HG02678 (cell line): Measurements from ENCODE around the gene ZFAND2B.
"Not testable (repeated sequence)": the region's sequence is repeated elsewhere in the genome, so short reads cannot be mapped to it uniquely, and the experiment has no call there.

Experiments
- ATAC-seq: cut with Tn5 transposase; IDR thresholded peaks from one replicate; pipeline ENCODE4 v1.9.1; 2021; ENCODE audit warnings: mild to moderate bottlenecking, moderate library complexity; ENCODE audit not compliant: unreplicated experiment

Gene ZFAND2B

GRCh38 chr2:219249203-219249980 lies 42.8 kb downstream of the ZFAND2B start:
- ATAC-seq: peak; percentile 45

- no peak for ATAC-seq
These were observed 43.6 kb downstream of the ZFAND2B start for GRCh38 chr2:219250049-219250781.

- no peak for ATAC-seq
These were observed 45.1 kb downstream of the ZFAND2B start for GRCh38 chr2:219251656-219252055.

GRCh38 chr2:219252084-219252483 lies 45.5 kb downstream of the ZFAND2B start:
- no peak for ATAC-seq

GRCh38 chr2:219252570-219252899 lies 46.0 kb downstream of the ZFAND2B start:
- ATAC-seq: no peak

- ATAC-seq: peak; percentile 6
These were observed 46.5 kb downstream of the ZFAND2B start, which contains the start of gene TUBA4B for GRCh38 chr2:219252900-219253752. TSS of gene TUBA4B (plus strand) at chr2:219253243. CDS start at chr2:219253408, 165 bp downstream.

- peak; percentile 61 for ATAC-seq
These were observed 47.4 kb downstream of the ZFAND2B start, which contains the start of gene TUBA4A for GRCh38 chr2:219253753-219254589. TSS of gene TUBA4A (minus strand) at chr2:219253918. CDS start at chr2:219253858, 60 bp downstream.

GRCh38 chr2:219254590-219255201 lies 48.1 kb downstream of the ZFAND2B start:
- peak; percentile 25 for ATAC-seq

- not testable (repeated sequence) for ATAC-seq
These were observed 52.4 kb downstream of the ZFAND2B start for GRCh38 chr2:219258942-219259341.
